HepG2 (cell line): Measurements from ENCODE around the gene C1QC. TPM values are rescaled to one million over a fixed set of nuclear protein-coding genes. Genes with fewer than 3 reads are reported as not detected.

ENCODE experiments used
- CCDC6 ChIP-seq: sonication (generic); formaldehyde crosslinking; IDR thresholded peaks from 2 replicates; pipeline ENCODE4 v1.8.1; 2022; ENCODE audit warnings: mild to moderate bottlenecking, missing genetic modification reagents, moderate library complexity
- CEBPG ChIP-seq: IDR thresholded peaks from 2 replicates; pipeline ENCODE4 v1.6.1; 2016
- CTCF ChIP-seq: sonication (generic); formaldehyde crosslinking; IDR thresholded peaks from 2 replicates; pipeline ENCODE4 v1.5.0; 2020; ENCODE audit warnings: mild to moderate bottlenecking, missing genetic modification reagents, moderate library complexity
- E2F5 ChIP-seq: sonication (generic); formaldehyde crosslinking; conservative IDR thresholded peaks from 2 replicates; pipeline ENCODE4 v1.4.0; 2020; ENCODE audit warnings: missing genetic modification reagents
- EED ChIP-seq: sonication (generic); formaldehyde crosslinking; IDR thresholded peaks from 2 replicates; pipeline ENCODE4 v1.5.0; 2020; ENCODE audit warnings: mild to moderate bottlenecking, missing genetic modification reagents
- ETV5 ChIP-seq: IDR thresholded peaks from 2 replicates; pipeline ENCODE4 v1.6.1; 2018; ENCODE audit warnings: missing biosample characterization, missing genetic modification reagents, inconsistent platforms, borderline replicate concordance
- GLMP ChIP-seq: sonication (generic); formaldehyde crosslinking; IDR thresholded peaks from 2 replicates; pipeline ENCODE4 v1.9.0; 2021; ENCODE audit warnings: missing genetic modification reagents, mild to moderate bottlenecking, borderline replicate concordance
- KDM4B ChIP-seq: sonication (generic); formaldehyde crosslinking; IDR thresholded peaks from 2 replicates; pipeline ENCODE4 v1.4.0; 2020; ENCODE audit warnings: missing genetic modification reagents
- MYNN ChIP-seq: sonication (generic); formaldehyde crosslinking; IDR thresholded peaks from 2 replicates; pipeline ENCODE4 v1.4.0; 2020; ENCODE audit warnings: mild to moderate bottlenecking, low read depth, missing genetic modification reagents
- PHF8 ChIP-seq: sonication (generic); formaldehyde crosslinking; IDR thresholded peaks from 2 replicates; pipeline ENCODE4 v1.5.0; 2020; ENCODE audit warnings: missing genetic modification reagents
- RFX3 ChIP-seq: IDR thresholded peaks from 2 replicates; pipeline ENCODE4 v1.6.1; 2016; ENCODE audit warnings: missing biosample characterization, missing genetic modification reagents
- SRSF1 ChIP-seq: fragments of 200-400 bp; formaldehyde crosslinking; optimal IDR thresholded peaks from 2 replicates; pipeline ENCODE3; 2017; ENCODE audit warnings: mild to moderate bottlenecking, low read depth, low read length, moderate library complexity
- THAP11 ChIP-seq: IDR thresholded peaks from 2 replicates; pipeline ENCODE4 v1.6.1; 2016; ENCODE audit warnings: missing biosample characterization, missing genetic modification reagents
- USF2 ChIP-seq, 2 experiments: sonication (generic) in 1 of 2; formaldehyde crosslinking in 1 of 2; IDR thresholded peaks; 2 replicates each; pipeline versions ENCODE4 v1.5.1 to v1.6.1; 2011 to 2020; ENCODE audit warnings: borderline replicate concordance in 1 of 2, low read depth in 1 of 2, low read length in 1 of 2, mild to moderate bottlenecking in 1 of 2, missing genetic modification reagents in 1 of 2, moderate library complexity in 1 of 2
- XRCC5 ChIP-seq: fragments of 200-400 bp; formaldehyde crosslinking; optimal IDR thresholded peaks from 2 replicates; pipeline ENCODE3; 2017; ENCODE audit warnings: mild to moderate bottlenecking, low read length
- ZBTB10 ChIP-seq: sonication (generic); formaldehyde crosslinking; IDR thresholded peaks from 2 replicates; pipeline ENCODE4 v1.4.0; 2020; ENCODE audit warnings: missing genetic modification reagents, borderline replicate concordance
- ZFX ChIP-seq: sonication (generic); formaldehyde crosslinking; IDR thresholded peaks from 2 replicates; pipeline ENCODE4 v1.4.0; 2020; ENCODE audit warnings: mild to moderate bottlenecking, low read depth, missing genetic modification reagents, moderate library complexity
- ZNF121 ChIP-seq: sonication (generic); formaldehyde crosslinking; IDR thresholded peaks from 2 replicates; pipeline ENCODE4 v1.5.0; 2020; ENCODE audit warnings: mild to moderate bottlenecking, missing genetic modification reagents
- ZNF225 ChIP-seq: sonication (generic); formaldehyde crosslinking; IDR thresholded peaks from 2 replicates; pipeline ENCODE4 v1.4.0; 2020; ENCODE audit warnings: mild to moderate bottlenecking, missing genetic modification reagents
- ZNF432 ChIP-seq: sonication (generic); formaldehyde crosslinking; IDR thresholded peaks from 2 replicates; pipeline ENCODE4 v1.5.0; 2020; ENCODE audit warnings: missing genetic modification reagents, mild to moderate bottlenecking, borderline replicate concordance
- ZNF550 ChIP-seq: sonication (generic); formaldehyde crosslinking; IDR thresholded peaks from 2 replicates; pipeline ENCODE4 v1.4.0; 2020; ENCODE audit warnings: mild to moderate bottlenecking, missing genetic modification reagents, borderline replicate concordance
- polyA plus RNA-seq, 8 experiments: library from polyadenylated mRNA; depleted of rRNA in 3 of 8; stranded (reverse) in 7 of 8; unstranded in 1 of 8; fragments of >200 nt; fragmentation: Illumina TruSeq in 4 of 8; extraction: Trizol in 4 of 8; gene quantifications; 2 replicates each; pipeline versions ENCODE4 v1.2.1 to v1.2.3, GENCODE V29; 2011 to 2016; ENCODE audit warnings: low read depth in 4 of 8, missing spikeins in 1 of 8, mixed read lengths in 1 of 8; ENCODE audit not compliant: insufficient read depth in 1 of 8
- total RNA-seq, 5 experiments: library from RNA; depleted of rRNA; stranded (reverse); fragments of >200 nt; fragmentation: Illumina TruSeq; extraction: Trizol; gene quantifications; 2 replicates each; pipeline ENCODE4 v1.2.3, GENCODE V29; 2016; ENCODE audit warnings: low read depth in 1 of 5

Gene C1QC
- total and polyA plus RNA-seq, 2 of the 13 experiments (the other 11 are each of a cell fraction or from before 2014, with no cell fraction given): not detected

GRCh38 chr1:22641906-22642636, 1.4 kb upstream of the C1QC start (continued):
- TF ChIP-seq ZBTB10 (CRISPR knock-in tag): no peak
- no peak; the same call in 1 of the 2 replicates for TF ChIP-seq ZNF225
- TF ChIP-seq SRSF1: peak; percentile 37
- no peak for TF ChIP-seq GLMP (CRISPR knock-in tag)
- no peak for TF ChIP-seq EED
- TF ChIP-seq E2F5 (CRISPR knock-in tag): no peak
- no peak for TF ChIP-seq CEBPG
- peak; percentile 95 for TF ChIP-seq CTCF (CRISPR knock-in tag)
- no peak for TF ChIP-seq MYNN (CRISPR knock-in tag)
- no peak for TF ChIP-seq ZNF432 (CRISPR knock-in tag)
- TF ChIP-seq USF2 (IDR thresholded peaks at IDR 0.05; ENCODE audit: low read depth, low read length): no peak
- no peak for TF ChIP-seq USF2 (CRISPR knock-in tag; IDR thresholded peaks at IDR 0.05; ENCODE audit: borderline replicate concordance)
- no peak for TF ChIP-seq ZNF550 (CRISPR knock-in tag)
- no peak for TF ChIP-seq KDM4B (CRISPR knock-in tag)
- 0 out of 2 replicates have a peak, but pooled peaks have one; percentile 16 for TF ChIP-seq ZFX
- TF ChIP-seq RFX3 (CRISPR knock-in tag): no peak
- TF ChIP-seq THAP11 (CRISPR knock-in tag): no peak
- TF ChIP-seq ZNF121: no peak
- peak; percentile 57 for TF ChIP-seq XRCC5
- TF ChIP-seq CCDC6: no peak
- no peak for TF ChIP-seq PHF8 (CRISPR knock-in tag)
- TF ChIP-seq ETV5 (CRISPR knock-in tag): no peak
